ENCODE measurements around the gene CAMKK2.
"Not testable (repeated sequence)": the region's sequence is repeated elsewhere in the genome, so short reads cannot be mapped to it uniquely, and the experiment has no call there.

DNA sequence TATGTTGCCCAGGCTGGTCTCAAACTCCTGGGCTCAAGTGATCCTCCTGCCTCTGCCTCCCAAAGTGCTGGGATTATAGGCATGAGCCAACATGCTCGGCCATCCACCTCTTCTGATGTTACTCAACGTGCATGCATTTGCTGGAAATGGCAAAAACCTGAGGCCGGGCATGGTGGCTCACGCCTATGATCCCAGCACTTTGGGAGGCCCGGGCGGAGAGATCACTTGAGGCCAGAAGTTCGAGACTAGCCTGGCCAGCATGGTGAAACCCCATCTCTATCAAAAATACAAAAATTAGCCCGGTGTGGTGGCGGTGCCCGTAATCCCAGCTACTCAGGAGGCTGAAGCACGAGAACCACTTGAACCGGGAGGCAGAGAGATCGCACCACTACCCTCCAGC, 1.9 kb upstream of the CAMKK2 start:
- not testable (repeated sequence) for TF ChIP-seq NFRKB, ARNT, SUZ12 (IDR thresholded peaks at IDR 0.05)

All from HEK293T (cell line).